Measurements from ENCODE around the gene CACNA1E. TPM values are rescaled to one million over a fixed set of nuclear protein-coding genes. Genes with fewer than 3 reads are reported as not detected.
A peak's percentile ranks its signal among the peaks of the same experiment; 100 is the strongest.

The CACNA1E gene
- total RNA-seq, 1 donor from 2014 or later: 0.31 TPM

DNA sequence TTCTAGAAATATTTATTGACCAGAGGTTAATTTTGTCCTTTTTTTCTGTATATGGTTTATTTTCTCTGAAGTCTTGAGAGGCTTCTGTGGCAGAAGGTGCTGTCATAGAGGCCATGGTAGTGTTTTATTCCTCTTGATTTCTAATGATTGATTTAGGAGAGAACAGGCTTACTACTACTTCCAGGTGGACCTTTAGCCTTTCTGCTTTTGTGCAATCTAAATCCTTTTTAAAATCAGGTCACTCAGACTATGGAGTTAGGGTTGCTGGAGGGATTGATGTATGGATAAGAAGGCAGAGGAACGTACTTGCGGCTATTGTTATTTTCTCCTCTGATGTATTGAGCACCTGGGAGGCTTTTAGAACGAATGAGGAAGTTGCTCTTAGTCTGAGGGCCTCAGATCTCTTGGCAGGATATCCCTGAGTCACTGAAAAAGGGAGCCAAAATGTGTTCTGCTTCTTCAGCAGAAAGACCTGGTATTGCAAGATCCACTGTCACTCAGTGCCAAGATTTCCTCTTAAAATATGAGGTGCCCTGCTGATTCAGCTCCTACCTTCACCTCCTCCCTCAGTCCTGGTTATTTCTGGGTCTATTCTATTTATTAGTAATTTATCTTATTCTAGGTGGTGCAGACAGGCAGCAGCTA is 300.8 kb downstream of the CACNA1E start:
- no peaks in the 10 kb centered on the region for H3K36me3 Mint-ChIP-seq (ENCODE audit: low read depth, unreplicated experiment)
- H3K27ac Mint-ChIP-seq (ENCODE audit: unreplicated experiment): no peak overlapping the region
- H3K27me3 Mint-ChIP-seq (ENCODE audit: unreplicated experiment): peaks cover 10% of the 10 kb centered on the region
- DNase-seq (ENCODE audit: low spot score): no peak
- no peak overlapping the region for H3K4me3 Mint-ChIP-seq (ENCODE audit: unreplicated experiment)
- peaks cover 37% of the 10 kb centered on the region for H3K4me1 Mint-ChIP-seq (ENCODE audit: unreplicated experiment)
- TF ChIP-seq, protein P1, sequence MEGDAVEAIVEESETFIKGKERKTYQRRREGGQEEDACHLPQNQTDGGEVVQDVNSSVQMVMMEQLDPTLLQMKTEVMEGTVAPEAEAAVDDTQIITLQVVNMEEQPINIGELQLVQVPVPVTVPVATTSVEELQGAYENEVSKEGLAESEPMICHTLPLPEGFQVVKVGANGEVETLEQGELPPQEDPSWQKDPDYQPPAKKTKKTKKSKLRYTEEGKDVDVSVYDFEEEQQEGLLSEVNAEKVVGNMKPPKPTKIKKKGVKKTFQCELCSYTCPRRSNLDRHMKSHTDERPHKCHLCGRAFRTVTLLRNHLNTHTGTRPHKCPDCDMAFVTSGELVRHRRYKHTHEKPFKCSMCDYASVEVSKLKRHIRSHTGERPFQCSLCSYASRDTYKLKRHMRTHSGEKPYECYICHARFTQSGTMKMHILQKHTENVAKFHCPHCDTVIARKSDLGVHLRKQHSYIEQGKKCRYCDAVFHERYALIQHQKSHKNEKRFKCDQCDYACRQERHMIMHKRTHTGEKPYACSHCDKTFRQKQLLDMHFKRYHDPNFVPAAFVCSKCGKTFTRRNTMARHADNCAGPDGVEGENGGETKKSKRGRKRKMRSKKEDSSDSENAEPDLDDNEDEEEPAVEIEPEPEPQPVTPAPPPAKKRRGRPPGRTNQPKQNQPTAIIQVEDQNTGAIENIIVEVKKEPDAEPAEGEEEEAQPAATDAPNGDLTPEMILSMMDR (IDR thresholded peaks at IDR 0.05; ENCODE audit: unreplicated experiment): no peak
- H3K9me3 Mint-ChIP-seq (ENCODE audit: unreplicated experiment): peaks cover 5% of the 10 kb centered on the region

DNA sequence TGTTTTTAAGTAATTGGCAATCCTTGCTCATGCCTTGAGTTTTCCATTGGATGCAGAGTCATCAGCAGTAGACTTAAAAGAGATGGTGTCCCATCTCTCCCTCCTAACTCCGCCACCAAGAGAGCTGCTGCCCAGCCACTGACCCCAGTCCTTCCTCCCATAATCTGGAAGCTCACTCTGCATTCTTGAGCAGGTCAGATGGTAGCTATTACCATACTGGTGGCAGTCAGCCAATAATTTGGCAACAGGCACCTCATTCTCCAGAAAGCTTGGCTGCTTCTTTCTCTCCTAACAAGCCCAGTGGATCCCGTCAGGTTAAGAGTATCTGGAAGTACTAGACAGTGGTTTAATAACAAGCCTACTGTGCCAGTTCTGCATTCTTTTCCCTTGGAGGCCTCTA is 306.1 kb downstream of the CACNA1E start:
- Mint-ChIP-seq H3K4me1 (ENCODE audit: unreplicated experiment) (peaks cover 18% of the 10 kb centered on the region), H3K36me3 (ENCODE audit: low read depth, unreplicated experiment) (no peaks in the 10 kb centered on the region), H3K27me3 (ENCODE audit: unreplicated experiment) (peaks cover 1% of the 10 kb centered on the region), H3K9me3 (ENCODE audit: unreplicated experiment) (peaks cover 5% of the 10 kb centered on the region), H3K4me3 (ENCODE audit: unreplicated experiment) (no peak overlapping the region), H3K27ac (ENCODE audit: unreplicated experiment) (no peak overlapping the region)
- TF ChIP-seq, protein P1 (IDR thresholded peaks at IDR 0.05; ENCODE audit: unreplicated experiment): no peak
- DNase-seq (ENCODE audit: low spot score): no peak

DNA sequence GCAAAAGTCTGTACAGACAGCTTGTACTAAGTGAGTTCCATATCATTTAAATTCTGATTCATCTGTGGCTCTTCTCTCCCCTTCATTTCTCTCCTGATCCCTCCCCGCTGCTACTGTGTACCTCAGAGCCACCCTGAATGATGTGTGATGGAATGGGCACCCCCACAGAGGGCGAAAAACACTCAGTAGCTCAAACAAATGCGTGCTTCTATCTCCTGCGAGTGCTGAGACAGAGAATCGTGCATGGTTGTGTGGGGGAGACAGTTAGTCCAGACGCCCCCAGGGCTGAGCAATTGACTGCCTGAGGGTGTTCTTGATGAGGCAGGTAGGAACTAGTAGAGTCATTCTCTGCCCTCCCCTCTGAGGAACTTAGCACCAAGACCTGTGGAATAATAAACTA is 308.4 kb downstream of the CACNA1E start:
- Mint-ChIP-seq H3K27me3 (ENCODE audit: unreplicated experiment) (peaks cover 1% of the 10 kb centered on the region), H3K36me3 (ENCODE audit: low read depth, unreplicated experiment) (no peaks in the 10 kb centered on the region), H3K27ac (ENCODE audit: unreplicated experiment) (no peak overlapping the region), H3K4me3 (ENCODE audit: unreplicated experiment) (no peak overlapping the region), H3K9me3 (ENCODE audit: unreplicated experiment) (peaks cover 5% of the 10 kb centered on the region), H3K4me1 (ENCODE audit: unreplicated experiment) (peaks cover 21% of the 10 kb centered on the region)
- TF ChIP-seq, protein P1 (IDR thresholded peaks at IDR 0.05; ENCODE audit: unreplicated experiment): no peak
- DNase-seq (ENCODE audit: low spot score): no peak

DNA sequence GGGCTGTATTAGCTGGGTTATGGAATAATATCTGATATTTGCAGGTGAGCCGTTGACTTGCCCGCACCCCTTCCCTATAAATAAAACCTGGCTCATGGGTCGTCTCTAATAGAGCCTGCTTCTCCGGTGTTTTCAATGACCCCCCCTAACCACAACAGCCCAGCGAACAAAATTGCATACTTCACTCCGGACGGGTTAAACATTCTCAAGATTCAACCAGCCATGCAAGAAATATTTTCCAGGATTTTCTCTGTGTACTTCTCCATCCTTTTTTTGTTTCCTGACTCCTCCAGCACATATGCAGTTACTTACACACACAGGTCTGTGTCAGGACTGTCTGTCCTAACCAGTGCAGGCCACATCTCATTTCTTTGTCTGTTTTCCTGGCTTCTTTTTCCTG is 310.5 kb downstream of the CACNA1E start:
- TF ChIP-seq, protein P1 (IDR thresholded peaks at IDR 0.05; ENCODE audit: unreplicated experiment): no peak
- no peaks in the 10 kb centered on the region for H3K27me3 Mint-ChIP-seq (ENCODE audit: unreplicated experiment)
- peaks cover 5% of the 10 kb centered on the region for H3K36me3 Mint-ChIP-seq (ENCODE audit: low read depth, unreplicated experiment)
- DNase-seq (ENCODE audit: low spot score): no peak
- peaks cover 19% of the 10 kb centered on the region for H3K4me1 Mint-ChIP-seq (ENCODE audit: unreplicated experiment)
- no peak overlapping the region for H3K27ac Mint-ChIP-seq (ENCODE audit: unreplicated experiment)
- H3K4me3 Mint-ChIP-seq (ENCODE audit: unreplicated experiment): no peak overlapping the region
- no peaks in the 10 kb centered on the region for H3K9me3 Mint-ChIP-seq (ENCODE audit: unreplicated experiment)

DNA sequence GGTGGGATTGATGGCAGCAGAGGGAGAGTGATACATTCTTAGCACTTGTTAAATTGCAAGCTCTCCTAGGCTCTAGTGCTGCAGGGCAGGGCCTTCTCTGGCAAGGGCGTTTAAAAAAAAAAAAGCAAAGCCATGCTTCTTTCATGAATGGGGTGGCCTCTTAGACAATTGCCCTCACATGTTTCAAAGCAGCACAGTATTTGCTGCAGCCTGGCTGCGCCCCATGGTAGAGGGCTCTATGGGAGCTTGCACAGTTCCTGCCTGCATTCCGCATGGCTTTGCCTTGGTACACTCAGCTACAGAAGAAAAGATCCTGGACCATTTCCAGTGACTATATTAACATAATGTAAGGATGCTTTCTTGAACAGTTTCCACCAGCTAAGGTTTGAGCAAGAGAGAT is 311.0 kb downstream of the CACNA1E start:
- Mint-ChIP-seq H3K27ac (ENCODE audit: unreplicated experiment) (peak overlapping the region; percentile 65), H3K9me3 (ENCODE audit: unreplicated experiment) (no peaks in the 10 kb centered on the region), H3K36me3 (ENCODE audit: low read depth, unreplicated experiment) (peaks cover 5% of the 10 kb centered on the region), H3K4me3 (ENCODE audit: unreplicated experiment) (no peak overlapping the region), H3K27me3 (ENCODE audit: unreplicated experiment) (no peaks in the 10 kb centered on the region), H3K4me1 (ENCODE audit: unreplicated experiment) (peaks cover 19% of the 10 kb centered on the region)
- TF ChIP-seq, protein P1 (IDR thresholded peaks at IDR 0.05; ENCODE audit: unreplicated experiment): no peak
- no peak for DNase-seq (ENCODE audit: low spot score)
